A673 (cell line): ENCODE measurements around the gene RPS21. TPM values are rescaled to one million over a fixed set of nuclear protein-coding genes. Genes with fewer than 3 reads are reported as not detected.

ENCODE experiments used
- BruUV-seq: library from RNA; stranded (reverse); fragments of 400-500 nt; replicated peaks from 2 replicates; lab custom pipeline; 2021; lab: Mats Ljungman, UMichigan
- CTCF ChIA-PET: fragments of 300-600 bp; sonication (Branson Sonifier 250); formaldehyde crosslinking; loops from one replicate; lab custom pipeline; 2022; ENCODE audit warnings: antibody characterized with exemption; lab: Charles Lee
- POLR2A ChIA-PET: fragments of 300-600 bp; sonication (Branson Sonifier 250); formaldehyde crosslinking; loops from one replicate; lab custom pipeline; 2022; ENCODE audit warnings: antibody characterized with exemption; ENCODE audit not compliant: low non-redundant PET; lab: Charles Lee
- DNase-seq: peaks from one replicate; pipeline ENCODE4 v3.0.0-alpha.2; 2015; ENCODE audit warnings: low spot score
- H3K27ac ChIP-seq: fragments of 200-600 bp; sonication (generic); 2 replicates; pipeline ENCODE4 v1.5.1; 2016; ENCODE audit warnings: mixed run types, low read depth, mild to moderate bottlenecking, mixed read lengths, antibody characterized with exemption, low read length; ENCODE audit not compliant: poor library complexity, severe bottlenecking
- H3K27me3 ChIP-seq: fragments of 200-600 bp; sonication (generic); replicated peaks from 2 replicates; pipeline ENCODE4 v1.6.1; 2017; ENCODE audit warnings: mixed run types, low read depth, mild to moderate bottlenecking, mixed read lengths, antibody characterized with exemption, low read length; ENCODE audit not compliant: insufficient read depth, poor library complexity
- H3K36me3 ChIP-seq: fragments of 200-600 bp; sonication (generic); 2 replicates; pipeline ENCODE4 v1.6.1; 2016; ENCODE audit warnings: mixed run types, mild to moderate bottlenecking, mixed read lengths, antibody characterized with exemption, low read length; ENCODE audit not compliant: insufficient read depth, poor library complexity, severe bottlenecking
- H3K4me1 ChIP-seq: fragments of 200-600 bp; sonication (generic); 2 replicates; pipeline ENCODE4 v1.6.1; 2017; ENCODE audit warnings: mixed run types, mild to moderate bottlenecking, mixed read lengths, antibody characterized with exemption, low read length; ENCODE audit not compliant: insufficient read depth, poor library complexity, severe bottlenecking
- H3K4me3 ChIP-seq: fragments of 200-600 bp; sonication (generic); 2 replicates; pipeline ENCODE4 v1.5.1; 2016; ENCODE audit warnings: low read depth, mixed run types, mild to moderate bottlenecking, mixed read lengths, low read length; ENCODE audit not compliant: poor library complexity, severe bottlenecking
- H3K9me3 ChIP-seq: fragments of 200-600 bp; sonication (generic); 2 replicates; pipeline ENCODE4 v1.6.1; 2016; ENCODE audit warnings: mixed run types, low read depth, mild to moderate bottlenecking, mixed read lengths, antibody characterized with exemption, low read length; ENCODE audit not compliant: poor library complexity, severe bottlenecking
- CTCF ChIP-seq: fragments of 300-800, 200-600 bp; sonication (generic); conservative IDR thresholded peaks from 2 replicates; pipeline ENCODE4 v1.5.1; 2017; ENCODE audit warnings: low read depth, mild to moderate bottlenecking, antibody characterized with exemption, low read length, moderate library complexity, mixed read lengths
- EZH2 ChIP-seq: fragments of 200-600 bp; sonication (generic); IDR thresholded peaks from 2 replicates; pipeline ENCODE4 v1.6.1; 2017; ENCODE audit warnings: borderline replicate concordance, low read depth, mild to moderate bottlenecking, mixed read lengths, antibody characterized with exemption, low read length; ENCODE audit not compliant: poor library complexity, severe bottlenecking
- intact Hi-C: fragments of 100-400 bp; cut with micrococcal nuclease; formaldehyde crosslinking; loops from one replicate; pipeline ENCODE4 v1.10.0; 2022; ENCODE audit not compliant: unreplicated experiment
- total RNA-seq: library from RNA; stranded (reverse); gene quantifications from 2 replicates; pipeline ENCODE4 v1.2.3, GENCODE V29; 2021

Gene RPS21
- total RNA-seq, 1 experiment from 2014 or later: 1,506 TPM

GRCh38 chr20:62370115-62370806, 16.6 kb upstream of the RPS21 start:
- no peaks in the 10 kb centered on the region for H3K36me3 ChIP-seq
- no TSS peak for BruUV-seq
- no peak overlapping the region for H3K27ac ChIP-seq
- TF ChIP-seq EZH2 (no peak), CTCF (no peak)
- ChIA-PET POLR2A (no interaction called here), CTCF (interaction anchor here (1.2 kb wide), 1 partner anchor 12 kb away, joined by 4 read pairs; no protein-coding TSS in a partner anchor)
- no peak overlapping the region for H3K4me3 ChIP-seq
- H3K27me3 ChIP-seq: peaks cover 23% of the 10 kb centered on the region
- no peaks in the 10 kb centered on the region for H3K9me3 ChIP-seq
- intact Hi-C loops: no loop called here
- DNase-seq: no peak
- peaks cover 29% of the 10 kb centered on the region for H3K4me1 ChIP-seq

- Histone ChIP-seq H3K4me1 (peaks cover 22% of the 10 kb centered on the region), H3K27ac (no peak overlapping the region), H3K9me3 (no peaks in the 10 kb centered on the region), H3K27me3 (peaks cover 22% of the 10 kb centered on the region), H3K36me3 (no peaks in the 10 kb centered on the region), H3K4me3 (no peak overlapping the region)
- no peak for DNase-seq
- POLR2A ChIA-PET: no interaction called here
- no peak for TF ChIP-seq CTCF
- no peak for TF ChIP-seq EZH2
- CTCF ChIA-PET: no interaction called here
- intact Hi-C loops: no loop called here
- no TSS peak for BruUV-seq
Observed at GRCh38 chr20:62370807-62371587, 15.9 kb upstream of the RPS21 start.

- peaks cover 16% of the 10 kb centered on the region for H3K4me1 ChIP-seq
- DNase-seq: no peak
- CTCF ChIA-PET: no interaction called here
- no peak overlapping the region for H3K4me3 ChIP-seq
- no TSS peak for BruUV-seq
- H3K36me3 ChIP-seq: no peaks in the 10 kb centered on the region
- H3K27me3 ChIP-seq: peaks cover 16% of the 10 kb centered on the region
- H3K27ac ChIP-seq: no peak overlapping the region
- POLR2A ChIA-PET: no interaction called here
- no peaks in the 10 kb centered on the region for H3K9me3 ChIP-seq
- intact Hi-C loops: no loop called here
- TF ChIP-seq CTCF: no peak
- TF ChIP-seq EZH2: no peak
Observed at GRCh38 chr20:62371588-62372041, 15.3 kb upstream of the RPS21 start.
